Gastroesophageal sphincter (tissue), 3 donors: ENCODE measurements around the gene AKAP12.

Experiments used
- EP300 ChIP-seq: sonication (generic); formaldehyde crosslinking; IDR thresholded peaks from one replicate; pipeline ENCODE4 v1.6.1; 2017; ENCODE audit warnings: antibody characterized with exemption, mild to moderate bottlenecking
- POLR2A ChIP-seq, 2 donors: fragments of 450-650 bp; IDR thresholded peaks; one replicate each; pipeline ENCODE4 v1.6.1; 2017; ENCODE audit warnings: antibody characterized with exemption in 2 of 2, mild to moderate bottlenecking in 2 of 2, moderate library complexity in 1 of 2
- POLR2AphosphoS5 ChIP-seq: sonication (generic); formaldehyde crosslinking; IDR thresholded peaks from one replicate; pipeline ENCODE4 v1.6.1; 2017; ENCODE audit warnings: antibody characterized with exemption
- TF ChIP-seq, protein P1 (sequence below), 4 experiments: fragments of 200-600 bp in 2 of 4; fragments of 450-650 bp in 2 of 4; sonication (generic) in 1 of 4; IDR thresholded peaks; one replicate each; pipeline ENCODE4 v1.5.1; 2017 to 2019; ENCODE audit warnings: antibody characterized with exemption in 4 of 4, mild to moderate bottlenecking in 2 of 4, moderate library complexity in 2 of 4

DNA sequence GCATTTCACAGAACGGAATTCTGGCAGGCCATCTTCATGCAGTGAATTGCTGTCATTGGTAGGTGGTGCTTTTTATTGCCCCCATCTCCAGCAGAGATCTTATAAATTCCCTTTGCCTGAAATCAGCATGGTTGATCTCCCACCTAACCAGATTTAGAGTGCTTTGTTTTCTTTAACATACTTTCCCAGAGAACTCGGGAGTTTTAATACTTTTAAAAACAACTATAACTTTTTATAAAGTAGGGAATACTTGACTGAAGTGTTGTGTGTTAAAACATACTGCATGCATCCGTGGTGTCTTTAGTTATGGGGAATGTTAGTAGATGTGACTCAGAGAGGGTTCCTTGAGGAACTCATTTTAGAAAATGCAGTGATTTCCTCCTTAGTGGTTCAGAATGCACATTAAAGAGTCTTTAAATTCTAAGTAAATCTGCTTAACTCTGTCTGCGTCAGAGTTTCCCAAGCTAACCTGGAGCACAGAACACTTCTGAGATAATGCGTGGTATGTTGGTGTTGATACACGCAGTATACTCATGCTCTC is 54.9 kb downstream of the AKAP12 start:
- TF ChIP-seq, protein P1, sequence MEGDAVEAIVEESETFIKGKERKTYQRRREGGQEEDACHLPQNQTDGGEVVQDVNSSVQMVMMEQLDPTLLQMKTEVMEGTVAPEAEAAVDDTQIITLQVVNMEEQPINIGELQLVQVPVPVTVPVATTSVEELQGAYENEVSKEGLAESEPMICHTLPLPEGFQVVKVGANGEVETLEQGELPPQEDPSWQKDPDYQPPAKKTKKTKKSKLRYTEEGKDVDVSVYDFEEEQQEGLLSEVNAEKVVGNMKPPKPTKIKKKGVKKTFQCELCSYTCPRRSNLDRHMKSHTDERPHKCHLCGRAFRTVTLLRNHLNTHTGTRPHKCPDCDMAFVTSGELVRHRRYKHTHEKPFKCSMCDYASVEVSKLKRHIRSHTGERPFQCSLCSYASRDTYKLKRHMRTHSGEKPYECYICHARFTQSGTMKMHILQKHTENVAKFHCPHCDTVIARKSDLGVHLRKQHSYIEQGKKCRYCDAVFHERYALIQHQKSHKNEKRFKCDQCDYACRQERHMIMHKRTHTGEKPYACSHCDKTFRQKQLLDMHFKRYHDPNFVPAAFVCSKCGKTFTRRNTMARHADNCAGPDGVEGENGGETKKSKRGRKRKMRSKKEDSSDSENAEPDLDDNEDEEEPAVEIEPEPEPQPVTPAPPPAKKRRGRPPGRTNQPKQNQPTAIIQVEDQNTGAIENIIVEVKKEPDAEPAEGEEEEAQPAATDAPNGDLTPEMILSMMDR (IDR thresholded peaks at IDR 0.05), result no peak
- TF ChIP-seq POLR2A (IDR thresholded peaks at IDR 0.05), result no peak
- TF ChIP-seq POLR2AphosphoS5, result no peak
- TF ChIP-seq EP300, result no peak
